NCI-H82 treated with DMSO at 0.1 percent for 48 hours (cell line): Measurements from ENCODE around the gene HCRTR1.

Experiments used
- DNase-seq: peaks from one replicate; lab custom pipeline; 2025; ENCODE audit not compliant: unreplicated experiment; lab: John Stamatoyannopoulos, UW

HCRTR1 gene

GRCh38 chr1:31648641-31649357, 31.3 kb downstream of the HCRTR1 start:
- DNase-seq, result no peak

- DNase-seq, result no peak
Observed at GRCh38 chr1:31650161-31651088, 32.9 kb downstream of the HCRTR1 start.

GRCh38 chr1:31651089-31651420, 33.6 kb downstream of the HCRTR1 start:
- no peak for DNase-seq

GRCh38 chr1:31651766-31652165, 34.3 kb downstream of the HCRTR1 start:
- no peak for DNase-seq

- DNase-seq, result no peak
Observed at GRCh38 chr1:31652891-31653499, 35.5 kb downstream of the HCRTR1 start.

GRCh38 chr1:31653717-31654473, 36.4 kb downstream of the HCRTR1 start:
- no peak for DNase-seq

- DNase-seq, result no peak
Observed at GRCh38 chr1:31654474-31654776, 36.9 kb downstream of the HCRTR1 start.

GRCh38 chr1:31655104-31655503, 37.6 kb downstream of the HCRTR1 start:
- no peak for DNase-seq

GRCh38 chr1:31655756-31656155, 38.3 kb downstream of the HCRTR1 start:
- no peak for DNase-seq

GRCh38 chr1:31657020-31657804, 39.7 kb downstream of the HCRTR1 start:
- DNase-seq, result no peak

GRCh38 chr1:31657972-31658510, 40.6 kb downstream of the HCRTR1 start:
- DNase-seq, result no peak

GRCh38 chr1:31658721-31659120, 41.2 kb downstream of the HCRTR1 start:
- DNase-seq, result no peak

- no peak for DNase-seq
Observed at GRCh38 chr1:31659889-31660288, 42.4 kb downstream of the HCRTR1 start.

GRCh38 chr1:31660871-31661455, 43.5 kb downstream of the HCRTR1 start:
- DNase-seq, result no peak

- no peak for DNase-seq
Observed at GRCh38 chr1:31661856-31662255, 44.4 kb downstream of the HCRTR1 start.

GRCh38 chr1:31662463-31662862, 45.0 kb downstream of the HCRTR1 start:
- DNase-seq, result no peak

- DNase-seq, result no peak
Observed at GRCh38 chr1:31663622-31664452, 46.3 kb downstream of the HCRTR1 start.

GRCh38 chr1:31664528-31664927, 47.0 kb downstream of the HCRTR1 start:
- DNase-seq, result no peak

GRCh38 chr1:31665234-31665878, 47.9 kb downstream of the HCRTR1 start:
- DNase-seq, result no peak
